Mesenteric fat pad (tissue), 1 donor: Measurements from ENCODE around the gene PTGFR. TPM values are rescaled to one million over a fixed set of nuclear protein-coding genes. Genes with fewer than 3 reads are reported as not detected.

Experiments
- DNase-seq: peaks from one replicate; pipeline ENCODE4 v3.0.0-alpha.2; 2020; ENCODE audit warnings: low spot score
- long read RNA-seq: library from polyadenylated mRNA; unstranded; transcript quantifications from one replicate; pipeline ENCODE4 v2.0.0, GENCODE V29; 2020
- total RNA-seq: library from RNA; stranded (reverse); fragmentation: NEBNext Ultra II Directional; extraction: Animal tissue kit (Norgen Biotek cat#: 25700); gene quantifications from one replicate; pipeline ENCODE4 v1.2.1, GENCODE V29; 2021
- donor health status: DM: yes; HTN: yes; CAD: no.

The PTGFR gene
- total RNA-seq = 0.84 TPM
- long read RNA-seq = 0 reads

- no peak for DNase-seq
These were observed at the start of gene PTGFR for GRCh38 chr1:78490861-78491450. Gene PTGFR, plus strand, starts transcription at chr1:78490974. Its CDS starts 1,770 bp downstream, at chr1:78492744.

- no peak for DNase-seq
These were observed 48.9 kb upstream of the PTGFR start for GRCh38 chr1:78441921-78442320.

- DNase-seq = no peak
These were observed 43.7 kb upstream of the PTGFR start for GRCh38 chr1:78447086-78447485.

- DNase-seq = no peak
These were observed 26.3 kb upstream of the PTGFR start for GRCh38 chr1:78464449-78464891.

GRCh38 chr1:78465143-78465542 lies 25.6 kb upstream of the PTGFR start:
- DNase-seq = no peak

- no peak for DNase-seq
These were observed 22.3 kb upstream of the PTGFR start for GRCh38 chr1:78468521-78468920.

- DNase-seq = no peak
These were observed 21.2 kb upstream of the PTGFR start for GRCh38 chr1:78469576-78469975.

GRCh38 chr1:78471890-78472620 lies 18.7 kb upstream of the PTGFR start:
- DNase-seq = no peak

GRCh38 chr1:78472851-78473496 lies 17.8 kb upstream of the PTGFR start:
- DNase-seq = no peak

- no peak for DNase-seq
These were observed 16.7 kb upstream of the PTGFR start for GRCh38 chr1:78474092-78474491.

- no peak for DNase-seq
These were observed 14.7 kb upstream of the PTGFR start for GRCh38 chr1:78475888-78476610.

- no peak for DNase-seq
These were observed 6.9 kb upstream of the PTGFR start for GRCh38 chr1:78483903-78484302.

GRCh38 chr1:78491451-78492071 lies 787 bp downstream of the PTGFR start:
- no peak for DNase-seq

GRCh38 chr1:78492386-78492950 lies 1.7 kb downstream of the PTGFR start:
- no peak for DNase-seq

GRCh38 chr1:78493451-78493850 lies 2.7 kb downstream of the PTGFR start:
- no peak for DNase-seq

- DNase-seq = no peak
These were observed 6.4 kb downstream of the PTGFR start for GRCh38 chr1:78497201-78497600.

GRCh38 chr1:78500529-78500928 lies 9.8 kb downstream of the PTGFR start:
- no peak for DNase-seq

GRCh38 chr1:78501203-78501602 lies 10.4 kb downstream of the PTGFR start:
- DNase-seq = no peak

- no peak for DNase-seq
These were observed 20.6 kb downstream of the PTGFR start for GRCh38 chr1:78511334-78511733.

- DNase-seq = no peak
These were observed 25.9 kb downstream of the PTGFR start for GRCh38 chr1:78516716-78517115.

GRCh38 chr1:78519446-78519845 lies 28.7 kb downstream of the PTGFR start:
- DNase-seq = no peak
